Caco-2 (cell line): Measurements from ENCODE around the gene LECT2. TPM values are rescaled to one million over a fixed set of nuclear protein-coding genes. Genes with fewer than 3 reads are reported as not detected.

Source experiments
- BruUV-seq: library from RNA; stranded (reverse); fragments of 400-500 nt; replicated peaks from 2 replicates; lab custom pipeline; 2021; lab: Mats Ljungman, UMichigan
- CTCF ChIA-PET: fragments of 300-600 bp; sonication (Branson Sonifier 250); formaldehyde crosslinking; loops from one replicate; lab custom pipeline; 2022; ENCODE audit warnings: antibody characterized with exemption; lab: Charles Lee
- POLR2A ChIA-PET: fragments of 300-600 bp; sonication (Branson Sonifier 250); formaldehyde crosslinking; loops from one replicate; lab custom pipeline; 2022; ENCODE audit warnings: antibody characterized with exemption; lab: Charles Lee
- DNase-seq, 2 experiments: peaks; one replicate each; pipeline versions ENCODE4 v3.0.0 to v3.0.0-alpha.2; 2020 to 2022
- H3K27me3 ChIP-seq: replicated peaks from 2 replicates; pipeline ENCODE4 v1.6.0; 2011; ENCODE audit warnings: low read length; ENCODE audit not compliant: control insufficient read depth, insufficient read depth
- H3K36me3 ChIP-seq: 2 replicates; pipeline ENCODE4 v1.5.1; 2011; ENCODE audit warnings: low read length; ENCODE audit not compliant: control insufficient read depth, insufficient read depth
- H3K4me1 ChIP-seq: fragments of 250-450 bp; sonication (Bioruptor Pico); 2 replicates; pipeline ENCODE4 v1.5.1; 2020; ENCODE audit warnings: mild to moderate bottlenecking
- H3K4me3 ChIP-seq: 2 replicates; pipeline ENCODE4 v1.5.1; 2011; ENCODE audit warnings: low read depth, mild to moderate bottlenecking, control low read depth, low read length
- H3K9me3 ChIP-seq: fragments of 250-450 bp; sonication (Bioruptor Pico); 2 replicates; pipeline ENCODE4 v1.5.1; 2020; ENCODE audit warnings: mild to moderate bottlenecking, moderate library complexity
- H3K27ac Mint-ChIP-seq: one replicate; pipeline ENCODE4 v1.8.0; 2022; ENCODE audit warnings: mixed read lengths; ENCODE audit not compliant: unreplicated experiment
- H3K27me3 Mint-ChIP-seq: one replicate; pipeline ENCODE4 v1.8.0; 2022; ENCODE audit warnings: mixed read lengths; ENCODE audit not compliant: insufficient read depth, unreplicated experiment
- H3K36me3 Mint-ChIP-seq: one replicate; pipeline ENCODE4 v1.8.0; 2022; ENCODE audit warnings: mild to moderate bottlenecking, mixed read lengths; ENCODE audit not compliant: insufficient read depth, unreplicated experiment
- H3K4me1 Mint-ChIP-seq: one replicate; pipeline ENCODE4 v1.8.0; 2022; ENCODE audit warnings: low read depth, mixed read lengths; ENCODE audit not compliant: unreplicated experiment
- H3K4me3 Mint-ChIP-seq: one replicate; pipeline ENCODE4 v1.8.0; 2022; ENCODE audit warnings: mild to moderate bottlenecking, moderate library complexity, mixed read lengths; ENCODE audit not compliant: unreplicated experiment
- H3K9me3 Mint-ChIP-seq: one replicate; pipeline ENCODE4 v1.8.0; 2022; ENCODE audit warnings: mixed read lengths; ENCODE audit not compliant: unreplicated experiment
- CTCF ChIP-seq, 2 experiments: fragments of 200-600 bp in 1 of 2; IDR thresholded peaks; 1 replicate in 1 of 2; 2 replicates in 1 of 2; pipeline versions ENCODE4 v1.5.1 to v1.8.0; 2011 to 2022; ENCODE audit warnings: antibody characterized with exemption in 1 of 2, control low read depth in 1 of 2, inconsistent platforms in 1 of 2, low read depth in 1 of 2, low read length in 1 of 2, mild to moderate bottlenecking in 1 of 2, moderate library complexity in 1 of 2; ENCODE audit not compliant: insufficient read depth in 1 of 2, severe bottlenecking in 1 of 2, unreplicated experiment in 1 of 2
- intact Hi-C: fragments of 100-400 bp; cut with micrococcal nuclease; formaldehyde crosslinking; loops from one replicate; pipeline ENCODE4 v1.10.0; 2022; ENCODE audit not compliant: unreplicated experiment
- total RNA-seq: library from RNA; stranded (reverse); gene quantifications from 2 replicates; pipeline ENCODE4 v1.2.3, GENCODE V29; 2022

The LECT2 gene
- total RNA-seq, 1 experiment from 2014 or later = 0.70 TPM

GRCh38 chr5:135985951-135986350, 31.2 kb upstream of the LECT2 start:
- no peak overlapping the region for H3K4me3 ChIP-seq
- no peak overlapping the region for H3K27ac Mint-ChIP-seq
- no peak for DNase-seq
- no peaks in the 10 kb centered on the region for H3K27me3 ChIP-seq
- H3K36me3 Mint-ChIP-seq = no peaks in the 10 kb centered on the region
- no peak for TF ChIP-seq CTCF (IDR thresholded peaks at IDR 0.05; ENCODE audit: insufficient read depth in 1 of 2, low read depth in 1 of 2, low read length in 1 of 2, severe bottlenecking in 1 of 2, unreplicated experiment in 1 of 2)
- CTCF ChIA-PET = no interaction called here
- H3K4me1 ChIP-seq = no peaks in the 10 kb centered on the region
- POLR2A ChIA-PET = no interaction called here
- no TSS peak for BruUV-seq
- H3K27me3 Mint-ChIP-seq = no peaks in the 10 kb centered on the region
- H3K4me1 Mint-ChIP-seq = no peaks in the 10 kb centered on the region
- H3K4me3 Mint-ChIP-seq = no peak overlapping the region
- intact Hi-C loops = no loop called here
- H3K9me3 ChIP-seq = no peaks in the 10 kb centered on the region
- H3K9me3 Mint-ChIP-seq = no peaks in the 10 kb centered on the region
- H3K36me3 ChIP-seq = no peaks in the 10 kb centered on the region

- intact Hi-C loops = no loop called here
- Mint-ChIP-seq H3K27me3 (no peaks in the 10 kb centered on the region), H3K4me3 (no peak overlapping the region), H3K4me1 (no peaks in the 10 kb centered on the region), H3K36me3 (no peaks in the 10 kb centered on the region), H3K9me3 (no peaks in the 10 kb centered on the region), H3K27ac (no peak overlapping the region)
- POLR2A ChIA-PET = no interaction called here
- no peaks in the 10 kb centered on the region for H3K9me3 ChIP-seq
- no peak for TF ChIP-seq CTCF (IDR thresholded peaks at IDR 0.05; ENCODE audit: insufficient read depth in 1 of 2, low read depth in 1 of 2, low read length in 1 of 2, severe bottlenecking in 1 of 2, unreplicated experiment in 1 of 2)
- no peaks in the 10 kb centered on the region for H3K27me3 ChIP-seq
- DNase-seq = no peak
- BruUV-seq = no TSS peak
- no peaks in the 10 kb centered on the region for H3K4me1 ChIP-seq
- no peaks in the 10 kb centered on the region for H3K36me3 ChIP-seq
- no peak overlapping the region for H3K4me3 ChIP-seq
- CTCF ChIA-PET = no interaction called here
Measured at GRCh38 chr5:135980620-135981019, 25.8 kb upstream of the LECT2 start.

GRCh38 chr5:135979510-135979909, 24.7 kb upstream of the LECT2 start:
- ChIA-PET CTCF (no interaction called here), POLR2A (no interaction called here)
- TF ChIP-seq CTCF (IDR thresholded peaks at IDR 0.05; ENCODE audit: insufficient read depth in 1 of 2, low read depth in 1 of 2, low read length in 1 of 2, severe bottlenecking in 1 of 2, unreplicated experiment in 1 of 2) = no peak
- Histone ChIP-seq H3K4me1 (no peaks in the 10 kb centered on the region; the same call in 1 of the 2 replicates), H3K9me3 (no peaks in the 10 kb centered on the region), H3K36me3 (no peaks in the 10 kb centered on the region), H3K4me3 (no peak overlapping the region), H3K27me3 (no peaks in the 10 kb centered on the region)
- Mint-ChIP-seq H3K27ac (no peak overlapping the region), H3K4me1 (no peaks in the 10 kb centered on the region), H3K9me3 (no peaks in the 10 kb centered on the region), H3K4me3 (no peak overlapping the region), H3K36me3 (no peaks in the 10 kb centered on the region), H3K27me3 (no peaks in the 10 kb centered on the region)
- intact Hi-C loops = no loop called here
- no TSS peak for BruUV-seq
- DNase-seq = no peak
